BJ (cell line): ENCODE data around the gene KIAA0753. TPM values are rescaled to one million over a fixed set of nuclear protein-coding genes. Genes with fewer than 3 reads are reported as not detected.

Experiments used
- CTCF ChIA-PET: fragments of 350-600 bp; formaldehyde crosslinking; extraction: SDS; loops from one replicate; lab custom pipeline; 2021; ENCODE audit warnings: antibody characterized with exemption, inconsistent platforms; lab: Yijun Ruan, JAX
- POLR2A ChIA-PET: fragments of 300-600 bp; sonication (Branson Sonifier 250); formaldehyde crosslinking; extraction: SDS; loops from one replicate; lab custom pipeline; 2021; ENCODE audit warnings: antibody characterized with exemption; lab: Charles Lee
- DNase-seq: peaks from one replicate; pipeline ENCODE4 v3.0.0-alpha.2; 2011; ENCODE audit warnings: low read depth
- H3K27me3 ChIP-seq: 2 replicates; pipeline ENCODE4 v1.6.0; 2011; ENCODE audit warnings: low read length; ENCODE audit not compliant: control insufficient read depth, insufficient read depth
- H3K36me3 ChIP-seq: 2 replicates; pipeline ENCODE4 v1.5.1; 2011; ENCODE audit warnings: low read length; ENCODE audit not compliant: control insufficient read depth, insufficient read depth
- H3K4me3 ChIP-seq: 2 replicates; pipeline ENCODE4 v1.5.1; 2011; ENCODE audit warnings: low read depth, mild to moderate bottlenecking, control low read depth, low read length
- polyA plus RNA-seq: library from polyadenylated mRNA; depleted of rRNA; stranded (reverse); fragments of >200 nt; gene quantifications from 2 replicates; pipeline ENCODE4 v1.2.3, GENCODE V29; 2011
- TF ChIP-seq, protein P1 (sequence below): IDR thresholded peaks from 2 replicates; pipeline ENCODE4 v1.5.1; 2011; ENCODE audit warnings: low read depth, mild to moderate bottlenecking, control low read depth, inconsistent platforms, low read length, moderate library complexity; ENCODE audit not compliant: insufficient read depth

Gene KIAA0753
- polyA plus RNA-seq, 1 experiment, result 5.4 TPM

- Histone ChIP-seq H3K4me3 (no peak overlapping the region), H3K27me3 (peaks cover 16% of the 10 kb centered on the region), H3K36me3 (no peaks in the 10 kb centered on the region)
- ChIA-PET CTCF (interaction anchor here (1.4 kb wide), 1 partner anchor 82 kb away, joined by 3 read pairs; no protein-coding TSS in a partner anchor), POLR2A (no interaction called here)
- DNase-seq, result no peak
- TF ChIP-seq, protein P1, sequence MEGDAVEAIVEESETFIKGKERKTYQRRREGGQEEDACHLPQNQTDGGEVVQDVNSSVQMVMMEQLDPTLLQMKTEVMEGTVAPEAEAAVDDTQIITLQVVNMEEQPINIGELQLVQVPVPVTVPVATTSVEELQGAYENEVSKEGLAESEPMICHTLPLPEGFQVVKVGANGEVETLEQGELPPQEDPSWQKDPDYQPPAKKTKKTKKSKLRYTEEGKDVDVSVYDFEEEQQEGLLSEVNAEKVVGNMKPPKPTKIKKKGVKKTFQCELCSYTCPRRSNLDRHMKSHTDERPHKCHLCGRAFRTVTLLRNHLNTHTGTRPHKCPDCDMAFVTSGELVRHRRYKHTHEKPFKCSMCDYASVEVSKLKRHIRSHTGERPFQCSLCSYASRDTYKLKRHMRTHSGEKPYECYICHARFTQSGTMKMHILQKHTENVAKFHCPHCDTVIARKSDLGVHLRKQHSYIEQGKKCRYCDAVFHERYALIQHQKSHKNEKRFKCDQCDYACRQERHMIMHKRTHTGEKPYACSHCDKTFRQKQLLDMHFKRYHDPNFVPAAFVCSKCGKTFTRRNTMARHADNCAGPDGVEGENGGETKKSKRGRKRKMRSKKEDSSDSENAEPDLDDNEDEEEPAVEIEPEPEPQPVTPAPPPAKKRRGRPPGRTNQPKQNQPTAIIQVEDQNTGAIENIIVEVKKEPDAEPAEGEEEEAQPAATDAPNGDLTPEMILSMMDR, result no peak
Observed at GRCh38 chr17:6554342-6554741, 86.2 kb downstream of the KIAA0753 start.

DNA sequence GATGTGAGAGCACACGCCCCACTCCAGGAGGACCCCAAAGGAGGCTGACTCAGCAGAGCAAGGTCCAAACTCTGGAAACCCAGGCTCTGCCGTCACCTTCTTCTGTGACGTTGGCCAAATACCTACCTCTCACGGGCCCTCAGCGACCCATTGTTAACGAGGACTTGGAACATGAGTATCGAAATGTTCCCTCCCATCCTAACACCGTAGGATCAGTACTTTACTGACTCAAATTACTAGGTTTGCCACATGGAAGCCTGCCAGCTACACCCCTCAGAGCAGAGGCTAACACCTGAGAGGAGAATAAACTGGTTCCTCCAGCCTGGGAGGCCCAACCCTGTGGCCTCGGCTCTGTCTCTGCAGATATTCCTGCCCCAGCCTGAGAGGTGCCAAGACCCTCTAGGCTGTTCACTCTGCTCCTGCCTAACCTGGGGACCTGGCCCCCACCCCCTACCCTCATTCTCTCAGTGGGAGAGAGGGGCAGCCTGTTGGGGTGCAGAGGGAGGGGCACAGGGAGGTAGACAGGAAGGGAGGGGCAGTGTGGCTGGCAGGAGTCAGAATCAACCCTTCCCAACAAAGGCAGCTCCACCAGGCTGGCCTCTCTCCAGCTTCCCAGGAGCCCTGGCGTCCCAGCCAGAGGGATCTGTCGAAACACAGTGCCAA lies 88.5 kb downstream of the KIAA0753 start:
- Histone ChIP-seq H3K27me3 (peaks cover 14% of the 10 kb centered on the region), H3K36me3 (no peaks in the 10 kb centered on the region), H3K4me3 (no peak overlapping the region)
- no peak for DNase-seq
- TF ChIP-seq, protein P1, result no peak
- ChIA-PET CTCF (interaction anchor here (1.4 kb wide), 1 partner anchor 79 kb away, joined by 3 read pairs; no protein-coding TSS in a partner anchor), POLR2A (no interaction called here)

DNA sequence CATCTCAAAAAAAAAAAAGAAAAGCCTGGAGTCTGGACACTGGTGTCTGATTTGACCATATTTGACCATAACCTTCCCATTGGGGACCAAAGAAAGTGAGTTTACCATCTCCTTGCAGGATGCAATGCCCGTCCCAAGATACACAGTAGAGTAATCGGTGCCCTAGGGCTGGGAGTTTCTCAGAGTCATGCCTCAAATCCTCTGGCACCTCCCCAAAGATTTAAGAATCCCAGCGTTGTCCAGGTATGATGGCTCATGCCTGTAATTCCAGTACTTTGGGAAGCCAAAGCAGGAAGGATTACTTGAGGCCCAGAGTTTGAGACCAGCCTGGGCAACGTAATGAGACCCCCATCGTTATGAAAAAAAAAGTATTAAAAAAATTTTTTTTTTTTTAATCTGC lies 89.2 kb downstream of the KIAA0753 start:
- ChIA-PET CTCF (no interaction called here), POLR2A (no interaction called here)
- Histone ChIP-seq H3K36me3 (no peaks in the 10 kb centered on the region), H3K4me3 (no peak overlapping the region), H3K27me3 (peaks cover 14% of the 10 kb centered on the region)
- DNase-seq, result no peak
- TF ChIP-seq, protein P1, result no peak

DNA sequence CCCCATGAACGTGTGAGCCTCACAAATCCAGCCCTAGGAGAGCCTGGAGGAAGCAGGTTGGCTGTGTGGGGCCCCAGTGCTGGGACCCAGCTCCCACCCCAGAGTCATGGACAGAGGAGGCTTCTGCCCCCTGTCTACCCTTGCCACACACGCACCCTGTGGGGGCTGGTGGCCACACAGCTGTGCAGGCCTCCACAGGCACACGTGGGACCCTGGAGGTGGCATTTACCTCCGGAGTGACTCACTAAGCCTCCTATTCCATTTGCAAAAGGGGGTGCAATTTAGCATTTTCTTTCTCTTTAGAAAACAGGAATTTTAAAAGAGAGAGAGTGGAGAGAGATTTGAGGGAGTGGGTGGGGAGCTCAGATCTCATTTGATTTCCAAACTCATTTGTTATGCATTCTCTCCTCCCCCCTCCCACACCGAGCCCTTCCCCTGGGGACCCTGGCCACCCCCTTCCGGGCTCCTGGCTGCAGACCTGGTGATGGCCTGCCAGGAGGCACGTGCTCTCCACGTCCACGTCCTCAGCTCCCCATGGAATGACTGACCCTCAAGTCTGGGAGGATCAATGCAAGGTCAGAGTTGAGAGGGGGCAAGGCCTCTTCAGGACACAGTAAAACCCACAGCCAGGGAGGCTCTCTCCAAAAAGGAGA lies 91.0 kb downstream of the KIAA0753 start:
- ChIA-PET POLR2A (no interaction called here), CTCF (interaction anchor here (0.9 to 3.1 kb wide), 3 partner anchors 23 to 116 kb away, joined by 3 to 15 read pairs (median 4); no protein-coding TSS in a partner anchor)
- Histone ChIP-seq H3K4me3 (no peak overlapping the region), H3K27me3 (peaks cover 5% of the 10 kb centered on the region), H3K36me3 (no peaks in the 10 kb centered on the region)
- TF ChIP-seq, protein P1, result no peak
- no peak for DNase-seq

DNA sequence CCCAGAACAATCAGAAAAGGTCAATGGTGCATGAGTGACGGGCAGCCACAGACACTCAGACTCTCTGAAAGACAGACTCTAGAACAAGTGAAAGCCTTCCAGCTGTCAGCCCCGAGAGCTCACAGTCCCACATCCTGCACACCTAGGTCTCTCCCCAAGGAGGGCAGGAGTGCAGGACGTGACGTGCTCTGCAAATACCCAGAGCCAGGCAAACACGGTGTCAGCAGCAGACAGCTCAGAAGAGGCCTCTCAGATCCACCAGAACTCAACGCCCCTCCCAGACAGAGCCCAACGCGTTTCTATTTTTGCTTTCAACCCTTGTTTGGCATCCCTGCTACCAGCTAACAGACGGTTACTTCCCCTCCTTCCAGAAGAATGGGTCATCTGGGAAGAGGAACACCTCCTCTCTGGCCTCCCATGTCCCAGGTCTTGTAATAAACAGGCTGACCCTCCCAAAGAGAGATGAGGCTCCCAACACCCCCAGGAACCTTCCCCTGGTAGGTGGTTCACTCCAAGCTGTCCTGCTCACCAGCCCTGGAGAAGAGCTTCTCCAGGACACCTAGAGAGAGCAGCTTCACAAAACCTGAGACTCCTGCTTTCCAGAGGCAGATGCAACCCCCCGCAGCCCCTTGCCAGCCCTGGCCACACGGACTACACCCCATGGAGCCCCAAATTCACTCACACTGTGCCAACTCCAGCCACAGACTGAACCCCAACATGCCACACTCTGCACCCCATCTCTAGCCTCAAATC lies 91.8 kb downstream of the KIAA0753 start:
- DNase-seq, result no peak
- POLR2A ChIA-PET, result no interaction called here
- CTCF ChIA-PET, result interaction anchor here (1.2 to 3.1 kb wide), 2 partner anchors 23 to 76 kb away, joined by 4 to 15 read pairs; no protein-coding TSS in a partner anchor

More for the DNA sequence above, 91.8 kb downstream of the KIAA0753 start:
- H3K27me3 ChIP-seq, result peaks cover 2% of the 10 kb centered on the region; the same call in 1 of the 2 replicates
- H3K36me3 ChIP-seq, result no peaks in the 10 kb centered on the region
- TF ChIP-seq, protein P1, result no peak
- H3K4me3 ChIP-seq, result no peak overlapping the region
